IMR-90 (cell line): ENCODE data around the gene UBE3A. TPM values are rescaled to one million over a fixed set of nuclear protein-coding genes. Genes with fewer than 3 reads are reported as not detected.

ENCODE experiments used
- ATAC-seq: fragments of 200-7000 bp; cut with Tn5 transposase; 2 replicates; pipeline ENCODE4 v1.9.1; 2020; ENCODE audit warnings: low read depth, mild to moderate bottlenecking, moderate library complexity
- BruUV-seq: library from RNA; stranded (reverse); fragments of 400-500 nt; replicated peaks from 2 replicates; lab custom pipeline; 2021; lab: Mats Ljungman, UMichigan
- CTCF ChIA-PET: fragments of 300-600 bp; formaldehyde crosslinking; extraction: SDS; loops from one replicate; lab custom pipeline; 2021; ENCODE audit warnings: antibody characterized with exemption; lab: Yijun Ruan, JAX
- POLR2A ChIA-PET: fragments of 300-600 bp; sonication (Branson Sonifier 250); formaldehyde crosslinking; loops from one replicate; lab custom pipeline; 2022; ENCODE audit warnings: antibody characterized with exemption; ENCODE audit not compliant: unreplicated experiment; lab: Charles Lee
- DNase-seq: peaks from one replicate; pipeline ENCODE4 v3.0.0; 2013
- H2AFZ ChIP-seq: replicated peaks from 2 replicates; pipeline ENCODE3; 2013; ENCODE audit warnings: low read length, mild to moderate bottlenecking; ENCODE audit not compliant: poor library complexity
- H2AK5ac ChIP-seq: 2 replicates; pipeline ENCODE4 v1.6.1; 2013; ENCODE audit warnings: low read depth, low read length, inconsistent platforms
- H2AK9ac ChIP-seq: replicated peaks from 2 replicates; pipeline ENCODE3; 2013; ENCODE audit warnings: mild to moderate bottlenecking, low read depth, low read length, moderate library complexity; ENCODE audit not compliant: poor library complexity
- H2BK120ac ChIP-seq: 2 replicates; pipeline ENCODE4 v1.6.1; 2013; ENCODE audit warnings: low read depth, low read length, inconsistent platforms
- H2BK15ac ChIP-seq: 3 replicates; pipeline ENCODE4 v1.6.1; 2013; ENCODE audit warnings: low read depth, low read length, inconsistent platforms
- H2BK20ac ChIP-seq: 2 replicates; pipeline ENCODE4 v1.6.1; 2013; ENCODE audit warnings: low read depth, mild to moderate bottlenecking, inconsistent platforms, low read length, moderate library complexity
- H2BK5ac ChIP-seq: 2 replicates; pipeline ENCODE4 v1.6.1; 2013; ENCODE audit warnings: mild to moderate bottlenecking, low read depth, low read length, inconsistent platforms; ENCODE audit not compliant: poor library complexity, severe bottlenecking
- H3K14ac ChIP-seq: replicated peaks from 2 replicates; pipeline ENCODE4 v1.6.1; 2013; ENCODE audit warnings: low read depth, low read length, inconsistent platforms
- H3K18ac ChIP-seq: 2 replicates; pipeline ENCODE4 v1.6.1; 2013; ENCODE audit warnings: low read depth, low read length, control low read depth
- H3K23ac ChIP-seq: 2 replicates; pipeline ENCODE4 v1.6.1; 2013; ENCODE audit warnings: low read depth, low read length, inconsistent platforms
- H3K27ac ChIP-seq: 2 replicates; pipeline ENCODE4 v1.5.1; 2013; ENCODE audit warnings: mild to moderate bottlenecking, control low read depth, low read length; ENCODE audit not compliant: insufficient read depth
- H3K27me3 ChIP-seq: 2 replicates; pipeline ENCODE4 v1.6.1; 2013; ENCODE audit warnings: low read length; ENCODE audit not compliant: control insufficient read depth, insufficient read depth
- H3K36me3 ChIP-seq: 2 replicates; pipeline ENCODE4 v1.6.1; 2013; ENCODE audit warnings: low read length, mixed read lengths; ENCODE audit not compliant: control insufficient read depth, insufficient read depth
- H3K4ac ChIP-seq: 2 replicates; pipeline ENCODE4 v1.6.1; 2013; ENCODE audit warnings: low read depth, low read length, inconsistent platforms
- H3K4me1 ChIP-seq: 2 replicates; pipeline ENCODE4 v1.6.1; 2013; ENCODE audit warnings: low read length, mixed read lengths; ENCODE audit not compliant: control insufficient read depth, insufficient read depth
- H3K4me2 ChIP-seq: 2 replicates; pipeline ENCODE4 v1.6.1; 2013; ENCODE audit warnings: low read depth, mild to moderate bottlenecking, control low read depth, low read length, moderate library complexity
- H3K4me3 ChIP-seq: 2 replicates; pipeline ENCODE4 v1.5.1; 2013; ENCODE audit warnings: low read depth, mild to moderate bottlenecking, control low read depth, low read length, moderate library complexity; ENCODE audit not compliant: insufficient read depth
- H3K56ac ChIP-seq: 2 replicates; pipeline ENCODE4 v1.6.1; 2013; ENCODE audit warnings: low read length, inconsistent platforms; ENCODE audit not compliant: insufficient read depth; ENCODE audit errors: extremely low read depth
- H3K79me1 ChIP-seq, 2 experiments: 2 replicates each; pipeline ENCODE4 v1.6.1; 2013; ENCODE audit warnings: low read length in 2 of 2, inconsistent platforms in 1 of 2, low read depth in 1 of 2
- H3K9ac ChIP-seq: 2 replicates; pipeline ENCODE4 v1.6.1; 2013; ENCODE audit warnings: low read depth, low read length, control low read depth
- H3K9me1 ChIP-seq: 2 replicates; pipeline ENCODE4 v1.6.1; 2013; ENCODE audit warnings: low read length, inconsistent platforms; ENCODE audit not compliant: insufficient read depth
- H3K9me3 ChIP-seq: 2 replicates; pipeline ENCODE4 v1.6.1; 2013; ENCODE audit warnings: low read length; ENCODE audit not compliant: control insufficient read depth, insufficient read depth
- H4K20me1 ChIP-seq: 2 replicates; pipeline ENCODE4 v1.6.1; 2013; ENCODE audit warnings: low read length, inconsistent platforms; ENCODE audit not compliant: insufficient read depth
- H4K5ac ChIP-seq: 2 replicates; pipeline ENCODE4 v1.6.1; 2013; ENCODE audit warnings: mild to moderate bottlenecking, low read depth, low read length, control low read depth
- H4K8ac ChIP-seq, 2 experiments: 2 replicates each; pipeline ENCODE4 v1.6.1; 2013; ENCODE audit warnings: low read depth in 2 of 2, low read length in 2 of 2, control low read depth in 1 of 2, inconsistent platforms in 1 of 2
- H4K91ac ChIP-seq: 2 replicates; pipeline ENCODE4 v1.6.1; 2013; ENCODE audit warnings: low read depth, low read length, inconsistent platforms; ENCODE audit not compliant: insufficient read depth
- CEBPB ChIP-seq: IDR thresholded peaks from 2 replicates; pipeline ENCODE4 v1.6.1; 2012; ENCODE audit warnings: low read depth, low read length, improper control_type of control experiment
- CHD1 ChIP-seq: IDR thresholded peaks from 2 replicates; pipeline ENCODE4 v1.6.1; 2012; ENCODE audit warnings: low read depth, low read length, improper control_type of control experiment
- ELK1 ChIP-seq: fragments of 150-350 bp; IDR thresholded peaks from 2 replicates; pipeline ENCODE4 v1.6.1; 2016; ENCODE audit warnings: low read depth, mild to moderate bottlenecking, low read length, moderate library complexity, borderline replicate concordance
- FOS ChIP-seq: fragments of 150-350 bp; IDR thresholded peaks from 2 replicates; pipeline ENCODE4 v1.6.1; 2016; ENCODE audit warnings: low read depth, low read length
- MAFK ChIP-seq: IDR thresholded peaks from 2 replicates; pipeline ENCODE4 v1.6.1; 2012; ENCODE audit warnings: low read depth, low read length, improper control_type of control experiment
- MAZ ChIP-seq: IDR thresholded peaks from 2 replicates; pipeline ENCODE4 v1.6.1; 2012; ENCODE audit warnings: low read depth, mild to moderate bottlenecking, low read length, improper control_type of control experiment, moderate library complexity, borderline replicate concordance
- MXI1 ChIP-seq: IDR thresholded peaks from 2 replicates; pipeline ENCODE4 v1.6.1; 2012; ENCODE audit warnings: low read depth, mild to moderate bottlenecking, low read length, moderate library complexity, borderline replicate concordance
- NFE2L2 ChIP-seq: fragments of 150-350 bp; IDR thresholded peaks from 2 replicates; pipeline ENCODE4 v1.6.1; 2016; ENCODE audit warnings: low read depth, mild to moderate bottlenecking, low read length
- POLR2A ChIP-seq: IDR thresholded peaks from 2 replicates; pipeline ENCODE4 v1.6.1; 2012; ENCODE audit warnings: mild to moderate bottlenecking, low read depth, low read length
- RAD21 ChIP-seq: IDR thresholded peaks from 2 replicates; pipeline ENCODE4 v1.6.1; 2012; ENCODE audit warnings: low read length, improper control_type of control experiment
- RCOR1 ChIP-seq: IDR thresholded peaks from 2 replicates; pipeline ENCODE4 v1.6.1; 2012; ENCODE audit warnings: mild to moderate bottlenecking, low read length, improper control_type of control experiment; ENCODE audit not compliant: insufficient replicate concordance
- RFX5 ChIP-seq: IDR thresholded peaks from 2 replicates; pipeline ENCODE4 v1.8.0; 2012; ENCODE audit warnings: low read depth, mild to moderate bottlenecking, low read length, moderate library complexity
- SMC3 ChIP-seq: fragments of 150-350 bp; IDR thresholded peaks from 2 replicates; pipeline ENCODE4 v1.6.1; 2016; ENCODE audit warnings: low read depth, mild to moderate bottlenecking, antibody characterized with exemption, low read length, moderate library complexity
- WGBS, 2 experiments: methylation state at CpG; one replicate each; pipeline versions ENCODE4 v1.1.5 to v1.1.7; 2013; ENCODE audit warnings: missing lambda C conversion rate in 2 of 2; ENCODE audit not compliant: insufficient read length in 1 of 2; ENCODE audit errors: extremely low coverage in 2 of 2; 5-methylcytosine and 5-hydroxymethylcytosine counted together
- dilution Hi-C: fragments of 300-500 bp; cut with HindIII; formaldehyde crosslinking; loops from one replicate; pipeline ENCODE4 v1.14.3; 2018; ENCODE audit warnings: low sequenced_read_pairs; ENCODE audit not compliant: unreplicated experiment
- in situ Hi-C: fragments of 300-500 bp; cut with MboI; formaldehyde crosslinking; loops from 3 replicates; pipeline ENCODE4 v1.14.3; 2019; ENCODE audit warnings: low sequenced_read_pairs, inconsistent platforms, mixed read lengths
- intact Hi-C: fragments of 100-400 bp; cut with micrococcal nuclease; formaldehyde crosslinking; loops from 2 replicates; pipeline ENCODE4 v1.10.0; 2022
- polyA plus RNA-seq, 3 experiments: library from polyadenylated mRNA; depleted of rRNA; stranded (reverse); fragments of >200 nt; gene quantifications; 2 replicates each; pipeline ENCODE4 v1.2.3, GENCODE V29; 2012; ENCODE audit warnings: low replicate concordance in 1 of 3
- total RNA-seq: library from RNA; depleted of rRNA; stranded (reverse); fragments of >200 nt; gene quantifications from 2 replicates; pipeline ENCODE4 v1.2.3, GENCODE V29; 2012
- TF ChIP-seq, protein P1 (sequence below): conservative IDR thresholded peaks from 2 replicates; pipeline ENCODE4 v1.5.1; 2012; ENCODE audit warnings: mild to moderate bottlenecking, low read depth, low read length, improper control_type of control experiment
- TF ChIP-seq, protein P2 (sequence below): fragments of 150-350 bp; IDR thresholded peaks from 2 replicates; pipeline ENCODE4 v1.6.1; 2017; ENCODE audit warnings: mild to moderate bottlenecking, antibody characterized with exemption, low read length, low read depth

Gene UBE3A
- total and polyA plus RNA-seq, 2 of the 4 experiments (the other 2 are of a cell fraction), result 19.3 to 53.2 TPM

DNA sequence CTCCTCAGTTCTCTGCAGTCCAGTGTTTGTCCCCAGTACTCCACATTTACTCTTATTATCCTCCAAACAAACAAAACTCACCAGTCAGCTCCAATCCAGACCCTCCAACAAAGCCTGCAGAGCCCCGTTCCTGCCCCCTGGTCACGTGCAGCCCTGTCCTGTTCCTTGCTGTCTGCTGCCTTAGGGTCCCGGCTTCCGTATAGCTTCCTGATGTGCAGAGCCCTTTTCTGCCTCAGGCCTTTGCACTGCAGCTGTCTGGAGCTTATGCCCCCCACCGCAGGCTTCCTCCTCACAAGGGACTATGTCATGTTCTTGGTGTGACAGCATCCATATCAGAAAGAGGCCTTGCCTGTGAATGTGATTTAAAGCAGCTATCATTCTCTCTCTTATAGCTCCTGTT, 39.0 kb upstream of the UBE3A start:
- ATAC-seq, result no peak
- Histone ChIP-seq H3K23ac (no peak overlapping the region), H4K20me1 (no peaks in the 10 kb centered on the region), H3K4me1 (no peaks in the 10 kb centered on the region), H3K79me1 (no peaks in the 10 kb centered on the region), H2AK9ac (no peak overlapping the region), H4K8ac (no peak overlapping the region), H2AK5ac (no peak overlapping the region), H3K4me2 (no peak overlapping the region), H3K9ac (no peak overlapping the region), H2BK15ac (no peak overlapping the region), H3K27me3 (no peaks in the 10 kb centered on the region), H3K56ac (no peak overlapping the region), H3K27ac (no peak overlapping the region), H3K9me1 (no peaks in the 10 kb centered on the region), H3K4me3 (no peak overlapping the region), H2BK5ac (no peak overlapping the region), H2BK20ac (no peak overlapping the region), H3K9me3 (no peaks in the 10 kb centered on the region), H3K36me3 (no peaks in the 10 kb centered on the region), H3K4ac (no peak overlapping the region), H3K18ac (no peak overlapping the region), H4K91ac (no peak overlapping the region), H2AFZ (no peak overlapping the region), H2BK120ac (no peak overlapping the region), H3K14ac (no peak overlapping the region), H4K5ac (no peak overlapping the region)
- POLR2A ChIA-PET, result no interaction called here
- DNase-seq, result no peak
- WGBS, 2 experiments, result no CpG with 5 or more reads among the region's 5 CpGs
- TF ChIP-seq NFE2L2 (no peak), SMC3 (no peak), RCOR1 (no peak), FOS (no peak), CHD1 (no peak), MAZ (no peak), POLR2A (no peak), RFX5 (no peak), ELK1 (no peak), RAD21 (no peak), MAFK (no peak), MXI1 (no peak), CEBPB (no peak)
- TF ChIP-seq, protein P1, sequence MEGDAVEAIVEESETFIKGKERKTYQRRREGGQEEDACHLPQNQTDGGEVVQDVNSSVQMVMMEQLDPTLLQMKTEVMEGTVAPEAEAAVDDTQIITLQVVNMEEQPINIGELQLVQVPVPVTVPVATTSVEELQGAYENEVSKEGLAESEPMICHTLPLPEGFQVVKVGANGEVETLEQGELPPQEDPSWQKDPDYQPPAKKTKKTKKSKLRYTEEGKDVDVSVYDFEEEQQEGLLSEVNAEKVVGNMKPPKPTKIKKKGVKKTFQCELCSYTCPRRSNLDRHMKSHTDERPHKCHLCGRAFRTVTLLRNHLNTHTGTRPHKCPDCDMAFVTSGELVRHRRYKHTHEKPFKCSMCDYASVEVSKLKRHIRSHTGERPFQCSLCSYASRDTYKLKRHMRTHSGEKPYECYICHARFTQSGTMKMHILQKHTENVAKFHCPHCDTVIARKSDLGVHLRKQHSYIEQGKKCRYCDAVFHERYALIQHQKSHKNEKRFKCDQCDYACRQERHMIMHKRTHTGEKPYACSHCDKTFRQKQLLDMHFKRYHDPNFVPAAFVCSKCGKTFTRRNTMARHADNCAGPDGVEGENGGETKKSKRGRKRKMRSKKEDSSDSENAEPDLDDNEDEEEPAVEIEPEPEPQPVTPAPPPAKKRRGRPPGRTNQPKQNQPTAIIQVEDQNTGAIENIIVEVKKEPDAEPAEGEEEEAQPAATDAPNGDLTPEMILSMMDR, result no peak
- TF ChIP-seq, protein P2, sequence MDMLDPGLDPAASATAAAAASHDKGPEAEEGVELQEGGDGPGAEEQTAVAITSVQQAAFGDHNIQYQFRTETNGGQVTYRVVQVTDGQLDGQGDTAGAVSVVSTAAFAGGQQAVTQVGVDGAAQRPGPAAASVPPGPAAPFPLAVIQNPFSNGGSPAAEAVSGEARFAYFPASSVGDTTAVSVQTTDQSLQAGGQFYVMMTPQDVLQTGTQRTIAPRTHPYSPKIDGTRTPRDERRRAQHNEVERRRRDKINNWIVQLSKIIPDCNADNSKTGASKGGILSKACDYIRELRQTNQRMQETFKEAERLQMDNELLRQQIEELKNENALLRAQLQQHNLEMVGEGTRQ, result no peak
- CTCF ChIA-PET, result no interaction called here
- intact Hi-C loops (no loop called here), in situ Hi-C loops (no loop called here), dilution Hi-C loops (no loop called here)
- BruUV-seq, result no TSS peak
